ENCODE results near the gene GRM8.

Gene GRM8

GRCh38 chr7:127230192-127230925, 22.4 kb downstream of the GRM8 start:
- DNase-seq = no peak

GRCh38 chr7:127226685-127227374, 25.9 kb downstream of the GRM8 start:
- no peak for DNase-seq

- DNase-seq = no peak
These were observed 31.0 kb downstream of the GRM8 start for GRCh38 chr7:127221731-127222130.

GRCh38 chr7:127214956-127215718, 37.6 kb downstream of the GRM8 start:
- no peak for DNase-seq

DNA sequence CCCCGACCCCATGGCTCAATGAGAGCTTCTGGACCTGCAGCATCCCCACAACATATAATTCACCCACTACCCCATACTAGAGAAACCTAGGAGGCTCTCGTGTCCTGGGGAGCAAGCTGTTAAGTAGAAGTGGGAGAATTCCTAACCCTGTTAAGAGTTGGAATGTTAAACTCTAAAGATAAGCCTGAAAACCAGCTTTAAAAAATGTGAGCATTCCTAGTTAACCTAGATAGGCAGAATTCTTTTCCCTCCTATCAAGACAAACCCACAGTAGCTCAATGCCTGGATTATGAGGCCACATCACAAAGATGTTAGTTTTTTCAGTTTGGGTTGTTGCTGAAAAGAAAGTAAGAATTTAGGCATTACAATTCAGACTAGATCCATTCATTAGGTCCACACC, 42.9 kb downstream of the GRM8 start:
- DNase-seq = no peak

- no peak for DNase-seq
These were observed 43.9 kb downstream of the GRM8 start for GRCh38 chr7:127208860-127209259.

DNA sequence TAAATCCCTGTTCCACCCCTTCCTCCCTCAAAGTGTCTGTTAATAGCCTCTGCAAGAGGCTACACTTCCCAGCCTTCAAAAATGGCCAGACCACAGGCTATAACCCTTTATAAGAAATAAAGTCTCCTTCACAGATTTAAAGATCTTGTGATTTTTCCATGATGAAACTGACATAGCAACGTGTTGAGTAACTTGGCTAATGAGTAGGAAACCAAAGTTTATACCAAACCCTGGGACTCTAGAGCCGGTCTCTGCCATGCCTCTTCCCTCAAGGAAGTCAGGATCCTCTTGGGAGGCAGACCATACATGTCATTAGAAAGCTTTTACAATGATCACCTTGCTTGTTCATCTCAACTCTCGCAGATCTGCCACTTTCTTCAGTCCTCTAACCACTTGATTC, 44.4 kb downstream of the GRM8 start:
- no peak for DNase-seq

DNA sequence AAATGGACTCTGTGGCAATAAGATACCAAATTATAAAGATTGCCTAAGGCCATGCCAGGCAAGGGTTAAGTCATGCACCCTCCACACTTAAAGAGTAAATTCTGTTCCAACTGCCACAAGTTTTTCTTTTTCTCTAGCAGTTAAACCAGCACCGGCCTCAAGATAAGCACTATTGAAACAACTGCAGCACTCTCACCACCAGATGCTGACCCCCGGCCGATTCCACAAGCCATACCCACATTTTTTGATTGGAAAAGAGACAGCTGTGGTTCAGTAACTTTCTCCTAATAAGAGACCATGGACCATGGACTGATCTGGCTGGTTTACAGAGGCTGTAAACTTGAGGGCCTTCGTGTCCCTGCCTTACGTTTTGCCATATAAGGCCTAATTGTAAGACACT, 44.9 kb downstream of the GRM8 start:
- no peak for DNase-seq

- no peak for DNase-seq
These were observed 45.5 kb downstream of the GRM8 start for GRCh38 chr7:127207230-127207629.

DNA sequence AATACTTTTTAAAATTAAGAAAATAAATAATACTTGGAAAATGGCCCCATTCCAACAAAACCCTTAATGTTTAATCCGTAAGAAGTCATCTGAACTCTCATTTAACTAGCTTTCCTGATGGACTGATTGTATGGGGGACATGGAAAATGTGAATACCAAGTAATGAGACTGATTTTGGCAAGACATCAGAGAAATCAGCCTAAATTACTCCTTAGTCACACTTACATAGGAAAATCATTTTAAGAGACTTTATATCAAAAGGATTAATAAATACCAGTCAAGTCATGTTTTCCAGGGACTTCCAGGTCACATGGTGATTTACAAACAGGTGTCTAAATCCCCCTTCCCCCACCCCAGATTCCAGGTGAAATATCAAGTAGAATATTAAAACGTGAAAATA, 58.2 kb downstream of the GRM8 start:
- DNase-seq = no peak

- DNase-seq = no peak
These were observed 62.9 kb downstream of the GRM8 start for GRCh38 chr7:127189886-127190285.

DNA sequence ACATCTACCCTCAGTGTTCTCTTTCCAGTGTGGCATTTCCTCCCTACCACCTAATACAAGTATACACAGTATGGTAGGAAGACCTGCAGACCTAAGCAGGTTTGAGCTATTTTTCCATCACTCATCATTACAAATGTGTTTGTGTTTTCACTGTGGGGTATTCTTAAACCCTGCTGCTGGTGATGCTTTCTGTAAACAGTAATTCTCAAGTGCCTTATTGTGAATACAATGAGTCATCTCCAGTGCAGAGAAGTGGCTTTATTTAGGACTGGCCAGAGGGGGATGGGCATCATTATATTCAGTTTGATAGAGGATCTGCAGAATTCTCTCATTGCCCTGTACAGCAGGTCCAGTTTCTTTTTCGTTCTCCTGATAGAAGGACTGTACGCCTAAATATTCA, 63.7 kb downstream of the GRM8 start:
- DNase-seq = no peak

DNA sequence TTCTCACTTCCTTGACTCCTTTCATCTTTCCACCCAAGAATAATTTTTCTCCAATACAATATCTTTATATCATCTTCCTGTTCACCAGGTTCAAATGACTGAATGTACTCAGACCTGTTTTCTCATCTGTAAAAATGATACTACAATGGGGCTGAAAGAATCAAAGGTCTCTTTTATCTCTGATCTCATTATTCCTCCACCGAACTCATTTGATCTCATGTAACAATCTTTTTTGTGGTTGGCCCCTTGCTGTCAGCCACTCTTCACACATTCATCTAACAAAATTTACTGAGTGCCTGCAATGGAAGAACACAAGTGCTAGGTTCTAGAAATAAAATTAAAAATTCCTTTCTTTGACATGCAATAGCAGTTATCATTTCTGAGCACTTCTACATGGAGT, 65.0 kb downstream of the GRM8 start:
- DNase-seq = no peak

GRCh38 chr7:127186686-127187085, 66.1 kb downstream of the GRM8 start:
- no peak for DNase-seq

GRCh38 chr7:127177156-127177555, 75.6 kb downstream of the GRM8 start:
- no peak for DNase-seq

DNA sequence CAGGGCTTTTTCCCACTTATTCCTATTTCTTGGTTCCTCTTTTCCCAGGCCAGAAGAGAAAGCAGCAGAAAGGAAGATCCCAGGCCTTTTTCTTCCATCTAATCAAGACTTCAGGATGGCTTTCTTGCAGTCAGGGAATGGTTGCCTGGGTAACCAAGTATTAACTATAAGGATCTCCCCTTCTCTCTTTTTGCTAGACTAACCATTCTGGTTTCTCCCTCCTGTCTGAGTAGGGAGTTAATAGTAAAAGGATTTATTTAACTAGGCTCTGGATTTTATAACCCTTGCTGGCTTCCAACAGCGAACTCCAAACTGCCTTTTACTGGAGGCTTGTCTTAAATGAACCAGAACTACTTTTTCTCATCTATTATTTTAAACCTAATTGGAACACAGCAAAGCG, 90.4 kb downstream of the GRM8 start:
- DNase-seq = no peak

DNA sequence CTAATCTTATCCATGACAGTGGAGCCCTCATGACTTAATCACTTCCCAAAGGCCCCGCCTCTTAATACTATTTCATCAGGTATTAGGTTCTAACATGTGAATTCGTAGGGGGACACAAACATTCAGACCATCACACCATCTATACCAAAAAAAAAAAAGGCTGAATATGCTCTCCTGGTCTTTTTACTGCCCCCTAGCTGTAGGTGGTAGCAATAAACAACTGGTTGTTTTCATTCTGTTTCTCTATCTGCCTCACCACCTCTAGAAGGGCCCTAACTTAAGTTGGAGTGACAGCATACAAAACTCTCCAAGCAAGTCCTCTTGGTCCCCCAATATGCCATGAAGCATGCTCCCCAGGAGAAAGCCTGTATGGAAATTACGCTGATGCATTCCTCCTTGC, 94.1 kb downstream of the GRM8 start:
- DNase-seq = no peak

GRCh38 chr7:127154958-127155357, 97.8 kb downstream of the GRM8 start:
- DNase-seq = no peak

GRCh38 chr7:127154101-127154500, 98.6 kb downstream of the GRM8 start:
- DNase-seq = no peak

GRCh38 chr7:127153315-127153714, 99.4 kb downstream of the GRM8 start:
- DNase-seq = no peak

- DNase-seq = no peak
These were observed 100.3 kb downstream of the GRM8 start for GRCh38 chr7:127152423-127152822.

DNA sequence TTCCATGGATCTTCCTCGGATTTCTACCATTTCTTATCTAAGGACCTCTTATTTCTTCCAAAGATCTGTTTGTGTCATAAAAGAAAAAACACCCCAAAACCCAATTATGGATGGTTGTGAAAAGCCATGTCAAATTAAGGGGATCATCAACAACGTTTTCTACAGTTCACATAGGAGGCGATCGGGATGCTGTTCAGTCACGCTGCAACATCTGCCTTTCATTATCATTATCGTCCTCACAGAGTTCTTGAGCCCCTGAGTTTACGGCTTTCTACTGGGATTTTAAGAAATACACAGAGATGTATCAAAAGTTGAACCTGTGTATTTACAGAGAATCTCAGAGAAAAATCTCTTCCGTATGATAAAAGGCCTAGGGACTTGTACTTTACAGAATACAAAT, 101.4 kb downstream of the GRM8 start:
- DNase-seq = no peak

GRCh38 chr7:127150543-127150942, 102.2 kb downstream of the GRM8 start:
- no peak for DNase-seq

Data from fibroblast of skin of back (primary cell).